ENCODE measurements around the gene DAPL1. TPM values are rescaled to one million over a fixed set of nuclear protein-coding genes. Genes with fewer than 3 reads are reported as not detected.
"Not testable (repeated sequence)": the region's sequence is repeated elsewhere in the genome, so short reads cannot be mapped to it uniquely, and the experiment has no call there.

Gene DAPL1
- total RNA-seq, 2 experiments from 2014 or later = not detected

DNA sequence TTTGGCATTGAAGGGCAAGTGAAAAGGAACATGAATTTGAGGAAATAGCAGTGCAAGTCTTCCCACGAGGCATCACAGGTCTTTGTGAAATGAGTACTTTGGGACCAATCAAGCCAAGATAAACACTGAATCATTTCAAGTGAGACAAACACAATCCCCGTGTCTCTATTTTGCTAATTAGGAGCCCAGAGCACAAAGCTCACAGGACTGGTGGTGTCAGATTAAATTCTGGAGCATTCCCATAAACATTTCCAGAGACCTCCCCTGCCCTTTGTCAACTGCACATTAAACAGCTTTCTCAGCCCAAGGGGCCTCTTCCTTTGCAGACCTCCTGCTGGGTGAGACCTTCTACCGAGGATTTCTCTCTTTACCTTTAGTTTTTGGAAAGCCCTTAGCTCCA lies 50.7 kb downstream of the DAPL1 start:
- ATAC-seq (no peak), DNase-seq (no peak)
- no peak overlapping the region for H3K4me3 Mint-ChIP-seq
- H3K27me3 Mint-ChIP-seq = peaks cover 21% of the 10 kb centered on the region
- CTCF ChIA-PET = no interaction called here
- H3K4me1 Mint-ChIP-seq = no peaks in the 10 kb centered on the region
- H3K27ac Mint-ChIP-seq = no peak overlapping the region
- H3K9me3 Mint-ChIP-seq (ENCODE audit: low read depth) = no peaks in the 10 kb centered on the region
- no peaks in the 10 kb centered on the region for H3K36me3 Mint-ChIP-seq

DNA sequence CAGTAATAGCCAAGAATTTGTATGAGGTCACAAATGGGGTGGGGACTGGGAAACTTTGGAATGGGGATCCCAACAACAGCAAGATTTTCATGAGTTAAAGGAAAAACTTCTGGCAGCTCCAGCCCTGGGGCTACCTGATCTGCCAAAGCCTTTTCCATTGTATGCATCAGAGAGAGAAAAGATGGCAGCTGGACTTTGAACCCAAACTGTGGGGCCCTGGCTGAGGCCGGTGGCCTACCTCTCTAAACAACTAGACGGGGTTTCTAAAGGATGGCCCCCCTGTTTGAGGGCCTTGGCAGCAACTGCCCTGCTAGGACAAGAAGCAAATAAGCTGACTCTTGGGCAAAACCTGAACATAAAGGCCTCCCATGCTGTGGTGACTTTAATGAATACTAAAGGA lies 52.4 kb downstream of the DAPL1 start:
- CTCF ChIA-PET; H3K4me3 Mint-ChIP-seq; H3K9me3 Mint-ChIP-seq (ENCODE audit: low read depth); DNase-seq; H3K36me3 Mint-ChIP-seq; ATAC-seq; H3K4me1 Mint-ChIP-seq; H3K27ac Mint-ChIP-seq: not testable (repeated sequence)
- peaks cover 17% of the 10 kb centered on the region for H3K27me3 Mint-ChIP-seq

DNA sequence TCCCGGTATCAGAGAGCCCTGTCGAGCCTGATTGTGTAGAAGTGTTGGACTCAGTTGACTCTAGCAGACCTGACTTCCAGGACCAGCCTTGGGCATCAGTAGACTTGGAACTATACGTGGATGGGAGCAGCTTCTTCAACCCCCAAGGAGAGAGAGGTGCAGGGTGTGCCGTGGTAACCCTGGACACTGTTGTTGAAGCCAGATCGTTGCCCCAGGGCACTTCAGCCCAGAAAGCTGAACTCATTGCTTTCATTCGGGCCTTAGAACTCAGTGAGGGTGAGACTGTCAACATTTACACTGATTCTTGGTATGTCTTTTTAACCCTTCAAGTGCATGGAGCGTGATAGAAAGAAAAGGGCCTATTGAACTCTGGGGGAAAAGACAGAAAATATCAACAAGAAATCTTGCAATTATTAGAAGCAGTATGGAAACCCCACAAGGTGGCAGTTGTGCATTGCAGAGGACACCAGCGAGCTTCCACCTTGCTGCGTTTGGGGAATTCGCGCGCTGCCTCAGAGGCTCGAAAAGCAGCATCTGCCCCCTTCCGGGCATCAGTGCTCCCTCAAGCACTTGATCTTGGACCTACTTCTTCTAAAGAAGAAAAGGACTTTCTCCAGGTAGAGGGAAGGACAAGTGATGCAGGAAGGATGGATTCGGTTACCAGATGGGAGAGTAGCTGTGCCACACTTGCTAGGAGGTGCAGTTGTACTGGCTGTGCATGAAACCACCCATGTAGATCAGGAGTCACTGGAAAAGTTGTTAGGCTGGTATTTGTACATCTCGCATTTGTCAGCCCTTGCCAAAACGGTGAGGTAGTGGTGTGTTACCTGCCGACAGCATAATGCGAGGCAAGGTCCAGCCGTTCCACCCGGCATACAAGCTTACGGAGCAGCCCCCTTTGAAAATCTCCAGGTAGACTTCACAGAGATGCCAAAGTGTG lies 53.2 kb downstream of the DAPL1 start:
- H3K4me1 Mint-ChIP-seq; CTCF ChIA-PET; H3K36me3 Mint-ChIP-seq; DNase-seq; H3K4me3 Mint-ChIP-seq; H3K9me3 Mint-ChIP-seq (ENCODE audit: low read depth); H3K27ac Mint-ChIP-seq; ATAC-seq: not testable (repeated sequence)
- peaks cover 13% of the 10 kb centered on the region for H3K27me3 Mint-ChIP-seq

DNA sequence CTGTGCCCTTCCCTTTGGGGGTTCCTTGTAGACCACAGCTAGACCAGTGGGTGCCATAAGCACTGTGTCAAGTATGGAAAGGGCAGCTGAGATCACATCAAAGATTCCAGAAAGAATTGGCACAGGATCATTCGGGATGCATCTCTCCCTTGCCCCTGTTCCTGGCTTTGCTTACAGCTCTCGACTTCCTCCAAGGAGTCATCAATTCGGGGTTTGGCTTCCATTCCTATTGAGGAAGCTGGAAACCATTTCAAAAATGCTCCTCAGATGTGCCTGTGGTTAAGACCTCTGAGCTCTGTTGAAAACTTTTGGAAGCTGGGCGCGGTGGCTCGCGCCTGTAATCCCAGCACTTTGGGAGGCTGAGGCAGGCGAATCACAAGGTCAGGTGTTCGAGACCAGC lies 65.1 kb downstream of the DAPL1 start:
- H3K4me1 Mint-ChIP-seq; CTCF ChIA-PET; DNase-seq; ATAC-seq; H3K27me3 Mint-ChIP-seq; H3K36me3 Mint-ChIP-seq; H3K27ac Mint-ChIP-seq; H3K9me3 Mint-ChIP-seq (ENCODE audit: low read depth); H3K4me3 Mint-ChIP-seq: not testable (repeated sequence)

DNA sequence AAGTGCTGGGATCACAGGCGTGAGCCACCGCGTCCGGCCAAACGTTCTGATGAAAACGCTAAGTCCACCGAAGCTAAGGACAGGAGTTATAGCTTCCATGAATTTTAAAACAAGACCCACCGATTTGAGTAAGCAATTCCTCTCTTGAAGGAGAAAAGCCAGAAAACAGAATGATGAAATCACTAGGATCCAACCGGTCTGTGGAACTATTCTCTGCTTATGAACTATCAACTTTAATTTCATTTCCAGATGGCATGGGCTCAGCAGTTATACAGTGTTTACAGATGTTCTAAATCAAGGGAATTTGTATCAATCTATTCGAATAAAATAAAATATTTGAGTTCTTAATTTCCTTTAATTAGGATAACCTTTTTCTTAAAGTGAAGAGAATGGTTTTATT lies 66.5 kb downstream of the DAPL1 start:
- H3K9me3 Mint-ChIP-seq (ENCODE audit: low read depth); ATAC-seq; DNase-seq; CTCF ChIA-PET; H3K36me3 Mint-ChIP-seq; H3K27ac Mint-ChIP-seq; H3K4me3 Mint-ChIP-seq; H3K4me1 Mint-ChIP-seq; H3K27me3 Mint-ChIP-seq: not testable (repeated sequence)

- ATAC-seq; H3K4me3 Mint-ChIP-seq; DNase-seq; CTCF ChIA-PET; H3K36me3 Mint-ChIP-seq; H3K27ac Mint-ChIP-seq; H3K4me1 Mint-ChIP-seq; H3K9me3 Mint-ChIP-seq (ENCODE audit: low read depth); H3K27me3 Mint-ChIP-seq: not testable (repeated sequence)
These were observed 70.4 kb downstream of the DAPL1 start for GRCh38 chr2:158865469-158865868.

Other genes with a start within 250 kb of the DAPL1 start
- gene TANC1, start 173.3 kb downstream of the DAPL1 start, total RNA-seq = under 1 TPM; 0.16 to 0.20 TPM